GM19455 (cell line): ENCODE data around the gene RYR2.
"Not testable (repeated sequence)": the region's sequence is repeated elsewhere in the genome, so short reads cannot be mapped to it uniquely, and the experiment has no call there.

Source experiments
- ATAC-seq: cut with Tn5 transposase; IDR thresholded peaks from one replicate; pipeline ENCODE4 v1.9.1; 2021; ENCODE audit not compliant: unreplicated experiment

Gene RYR2

GRCh38 chr1:237320890-237321289 lies 278.9 kb downstream of the RYR2 start:
- no peak for ATAC-seq

GRCh38 chr1:237324226-237324625 lies 282.2 kb downstream of the RYR2 start:
- no peak for ATAC-seq

DNA sequence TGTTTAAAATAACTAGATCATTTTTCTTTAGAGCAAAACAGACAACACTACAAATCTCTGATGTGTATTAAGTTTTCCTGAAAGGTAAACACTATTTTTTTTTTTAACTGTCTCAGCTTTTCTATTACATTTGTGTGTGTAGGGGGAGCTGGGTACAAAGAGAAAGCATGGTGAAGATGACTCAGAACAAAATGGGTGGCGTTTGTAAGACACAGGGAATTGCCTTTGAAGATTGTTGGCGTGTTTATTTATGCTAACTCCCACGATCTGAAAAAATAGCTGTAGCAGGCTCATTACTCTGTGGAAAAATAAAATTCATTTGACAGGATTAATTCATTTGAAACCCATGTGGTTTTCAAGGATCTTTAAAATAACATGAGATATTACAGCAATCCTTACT lies 285.1 kb downstream of the RYR2 start:
- no peak for ATAC-seq

DNA sequence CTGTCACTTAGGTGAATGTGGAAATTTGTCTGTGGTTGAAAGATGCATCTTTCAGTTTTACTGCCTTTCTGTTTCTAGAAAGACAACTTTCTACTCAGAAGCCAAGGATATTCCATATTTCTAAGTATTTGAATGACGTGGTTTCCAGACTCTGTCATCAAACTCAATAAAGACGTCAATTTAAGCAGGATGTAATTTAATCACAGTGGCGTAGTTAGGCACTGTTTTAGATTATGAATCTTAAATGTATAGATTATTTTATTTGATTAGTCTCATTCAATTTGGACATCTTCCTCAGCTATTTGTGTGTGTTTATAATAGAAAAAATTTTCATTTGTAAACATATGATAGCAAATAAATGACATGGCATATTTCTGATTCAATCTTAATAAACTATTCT lies 298.9 kb downstream of the RYR2 start:
- no peak for ATAC-seq

GRCh38 chr1:237341391-237341790 lies 299.4 kb downstream of the RYR2 start:
- ATAC-seq, result no peak

DNA sequence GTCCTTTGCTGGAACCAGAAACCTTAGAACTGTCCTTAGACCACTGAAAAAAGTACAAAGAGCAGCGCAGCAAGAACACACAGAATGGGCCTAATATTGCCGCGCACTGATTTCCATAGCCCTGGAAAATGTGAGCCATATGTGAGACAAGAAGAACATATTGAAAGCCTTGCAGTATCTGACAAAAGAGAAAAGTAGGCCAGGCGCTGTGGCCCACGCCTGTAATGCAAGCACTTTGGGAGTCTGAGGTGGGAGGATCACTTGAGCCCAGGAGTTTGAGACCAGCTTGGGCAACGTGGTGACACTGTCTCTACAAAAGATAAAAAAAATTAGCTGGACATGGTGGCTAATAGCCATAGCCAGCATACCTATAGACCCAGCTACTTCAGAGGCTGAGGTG lies 300.7 kb downstream of the RYR2 start:
- ATAC-seq, result no peak

DNA sequence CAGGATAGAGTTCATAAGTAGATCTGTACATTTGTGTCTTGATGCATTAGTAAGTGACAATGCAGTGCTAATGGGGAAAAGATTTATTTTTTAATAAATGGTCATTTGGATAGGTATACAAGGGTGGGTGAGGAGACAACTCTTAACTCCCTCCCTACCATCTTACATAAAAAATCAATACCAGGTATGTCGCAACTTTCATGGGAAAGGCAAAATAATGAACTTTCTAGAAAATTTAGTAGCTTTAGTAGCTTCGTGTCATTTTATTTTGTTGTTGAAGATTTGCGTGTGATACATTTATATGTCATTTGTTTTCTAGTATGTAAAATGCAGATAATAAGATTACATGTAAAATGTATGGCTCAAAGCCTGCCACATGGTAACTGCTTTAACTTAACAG lies 310.8 kb downstream of the RYR2 start:
- ATAC-seq, result no peak

DNA sequence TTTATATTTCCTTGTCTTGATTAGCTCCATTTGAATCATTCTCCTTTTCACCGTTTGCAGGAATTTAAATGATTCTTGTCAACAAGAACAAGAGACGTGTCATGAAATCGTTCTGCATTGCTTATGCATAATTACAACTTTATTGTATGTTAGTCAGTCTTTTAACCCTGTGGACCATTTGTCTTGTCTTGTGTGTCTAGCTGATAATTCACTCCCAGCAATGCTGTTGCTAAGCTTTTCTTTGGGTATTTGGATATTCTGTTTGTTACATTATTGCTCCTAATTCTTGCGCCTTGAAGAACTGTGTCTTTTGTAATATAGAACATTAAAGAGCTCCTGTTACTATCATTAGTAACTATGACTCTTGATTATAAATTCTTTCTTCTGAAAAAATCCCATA lies 311.9 kb downstream of the RYR2 start:
- ATAC-seq, result no peak

DNA sequence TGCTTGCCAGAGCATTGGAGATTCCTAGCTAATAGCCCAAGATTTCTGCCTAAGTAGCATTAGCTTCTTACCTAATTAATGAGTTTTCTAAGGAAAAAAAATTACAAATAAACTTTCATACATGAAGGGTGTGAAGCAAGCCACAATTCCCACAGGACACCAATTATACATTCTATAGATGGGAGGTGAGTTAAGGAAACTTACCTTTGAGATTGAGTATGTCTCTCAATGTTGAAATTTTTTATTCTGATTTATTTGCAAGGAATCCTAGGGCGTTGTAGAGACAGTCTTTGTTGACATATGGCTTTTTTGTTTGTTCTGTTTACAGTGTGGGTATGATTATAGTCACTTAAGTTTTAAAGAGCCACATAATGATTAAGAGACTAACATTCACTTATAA lies 313.0 kb downstream of the RYR2 start:
- no peak for ATAC-seq

DNA sequence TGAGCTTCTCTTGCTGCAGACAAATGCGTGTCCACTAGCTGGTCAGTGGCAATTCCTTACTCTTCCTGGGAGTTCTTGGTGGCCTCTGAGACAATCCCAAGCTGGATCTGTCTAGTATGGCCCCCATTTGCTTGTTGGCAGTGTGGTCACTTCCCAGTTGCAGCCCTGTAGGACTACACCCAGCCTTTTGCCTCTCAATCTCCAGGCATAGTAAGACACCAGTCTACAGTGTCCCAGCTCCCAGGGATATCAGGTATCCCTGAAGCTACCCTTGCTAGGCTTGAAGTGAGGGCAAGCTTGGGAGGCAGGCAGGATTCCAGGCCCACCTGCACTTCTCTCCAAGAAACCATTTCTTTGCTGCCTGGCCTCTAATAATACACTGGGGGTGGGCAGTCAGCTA lies 316.6 kb downstream of the RYR2 start:
- no peak for ATAC-seq

GRCh38 chr1:237367758-237368157 lies 325.8 kb downstream of the RYR2 start:
- ATAC-seq, result no peak

DNA sequence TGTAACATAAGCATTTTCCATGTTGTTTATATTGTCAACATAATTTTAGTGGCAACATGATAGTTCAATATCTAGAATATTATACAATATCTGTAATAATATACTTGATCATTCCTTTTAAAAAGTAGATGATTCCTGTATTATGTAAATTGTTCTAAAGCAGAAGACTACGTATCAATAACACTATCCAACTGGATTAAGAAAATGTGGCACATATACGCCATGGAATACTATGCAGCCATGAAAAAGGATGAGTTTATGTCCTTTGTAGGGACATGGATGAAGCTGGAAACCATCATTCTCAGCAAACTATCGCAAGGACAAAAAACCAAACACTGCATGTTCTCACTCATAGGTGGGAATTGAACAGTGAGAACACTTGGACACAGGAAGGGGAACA lies 329.5 kb downstream of the RYR2 start:
- not testable (repeated sequence) for ATAC-seq

DNA sequence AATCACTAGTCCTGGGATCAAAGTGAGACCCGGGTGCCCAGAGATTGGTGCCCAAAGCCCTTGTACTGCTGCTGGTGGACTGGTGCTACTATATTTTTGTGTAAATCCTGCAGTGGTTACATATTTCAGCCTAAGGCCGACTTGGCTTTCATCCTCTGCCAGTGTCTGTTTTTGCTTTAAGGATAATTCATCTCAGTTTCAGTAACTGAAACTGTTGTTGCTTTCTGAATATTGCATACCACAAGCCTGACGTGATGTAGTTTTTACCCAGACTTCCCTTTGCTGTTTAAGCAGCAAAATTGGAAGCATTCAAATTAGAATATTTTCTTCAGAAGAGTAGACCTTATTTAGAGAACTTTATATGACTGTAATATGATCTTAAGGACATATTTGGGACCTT lies 341.8 kb downstream of the RYR2 start:
- no peak for ATAC-seq

GRCh38 chr1:237384213-237384612 lies 342.2 kb downstream of the RYR2 start:
- ATAC-seq, result no peak

GRCh38 chr1:237386362-237387143 lies 344.6 kb downstream of the RYR2 start:
- ATAC-seq, result no peak

DNA sequence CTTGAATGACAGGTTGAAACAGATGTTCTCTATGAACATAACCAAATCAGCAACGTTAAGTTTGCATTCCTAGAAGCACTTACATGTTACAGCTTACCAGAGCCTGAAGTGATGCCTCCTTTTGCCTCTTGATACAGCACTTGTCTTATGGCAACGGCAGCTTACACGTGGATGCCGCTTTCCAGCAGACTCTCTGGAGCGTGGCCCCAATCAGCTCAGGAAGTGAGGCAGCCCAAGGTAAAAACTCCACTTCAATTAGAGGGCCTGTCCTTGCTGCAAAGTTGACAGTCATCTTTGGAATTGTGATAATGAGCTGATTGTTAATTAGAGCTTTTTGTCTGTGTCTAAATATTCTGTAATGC lies 345.1 kb downstream of the RYR2 start:
- ATAC-seq, result no peak

DNA sequence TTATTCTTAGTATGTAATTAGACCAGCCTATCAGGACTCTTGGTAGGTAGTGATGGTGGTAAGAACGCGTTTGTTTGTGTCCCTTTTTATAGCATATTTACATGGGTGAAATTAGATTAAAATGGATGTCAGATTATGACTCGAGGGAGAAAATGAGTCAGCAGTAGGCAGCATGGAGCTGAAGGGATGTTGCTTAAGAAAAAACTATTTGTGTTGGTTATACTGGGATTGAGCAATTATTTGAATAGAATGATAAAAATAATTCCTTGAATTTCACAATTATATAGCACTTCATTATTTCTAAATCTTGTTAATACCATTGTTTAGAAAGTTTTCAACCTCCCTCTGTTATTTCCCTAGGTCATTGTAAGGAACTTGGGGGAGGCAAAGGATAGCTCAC lies 348.8 kb downstream of the RYR2 start:
- no peak for ATAC-seq

DNA sequence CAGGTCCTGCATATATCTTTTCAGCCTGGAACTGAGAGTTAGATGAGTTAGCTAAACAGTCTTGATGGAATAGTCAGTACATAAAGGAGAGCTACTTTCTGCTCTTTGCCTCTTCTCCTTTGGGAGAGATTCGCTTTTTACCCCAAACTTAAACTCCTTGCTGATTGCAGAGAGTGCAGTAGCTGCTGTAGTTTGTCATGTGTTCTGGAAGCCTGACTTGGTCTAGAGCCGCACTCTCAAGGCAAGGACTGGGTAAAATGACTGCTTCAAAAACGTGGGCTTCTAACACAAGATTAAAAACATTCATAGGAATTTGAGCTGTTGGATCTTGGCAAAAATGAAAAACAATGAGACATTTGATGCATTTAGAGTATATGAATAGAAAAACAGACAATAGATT lies 351.6 kb downstream of the RYR2 start:
- no peak for ATAC-seq

GRCh38 chr1:237394281-237394680 lies 352.3 kb downstream of the RYR2 start:
- ATAC-seq, result no peak

GRCh38 chr1:237396426-237396825 lies 354.4 kb downstream of the RYR2 start:
- no peak for ATAC-seq

GRCh38 chr1:237398751-237399150 lies 356.8 kb downstream of the RYR2 start:
- ATAC-seq, result no peak

DNA sequence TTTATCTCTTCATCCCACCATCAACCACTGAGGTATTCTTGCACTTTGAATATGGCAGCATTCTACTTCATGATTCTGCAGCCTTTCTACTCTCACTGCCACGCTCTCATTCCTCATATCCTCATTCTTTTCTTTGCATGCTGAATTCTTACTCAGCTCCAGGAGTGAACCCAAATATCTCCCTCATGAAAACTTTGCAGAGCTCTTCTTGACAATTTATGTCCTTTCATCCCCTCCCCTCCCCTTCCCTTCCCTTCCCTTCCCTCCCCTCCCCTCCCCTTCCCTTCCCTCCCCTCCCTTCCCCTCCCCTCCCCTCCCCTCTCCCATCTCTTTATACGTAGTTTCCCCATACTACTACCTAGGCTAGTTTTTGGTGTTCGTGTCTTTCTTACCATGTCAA lies 363.9 kb downstream of the RYR2 start:
- ATAC-seq, result no peak

- ATAC-seq, result no peak
Observed at GRCh38 chr1:237411621-237412020, 369.6 kb downstream of the RYR2 start.
